Subcutaneous abdominal adipose tissue (tissue), 5 donors: ENCODE data around the gene BOD1.

Experiments
- H3K27ac ChIP-seq: one replicate; pipeline ENCODE4 v1.7.0; 2013; ENCODE audit warnings: low read depth, mild to moderate bottlenecking, inconsistent platforms, low read length, moderate library complexity
- H3K27me3 ChIP-seq, 5 donors: one replicate each; pipeline ENCODE4 v1.7.0; 2013; ENCODE audit warnings: low read length in 5 of 5, inconsistent platforms in 1 of 5; ENCODE audit not compliant: control insufficient read depth in 5 of 5, insufficient read depth in 4 of 5
- H3K36me3 ChIP-seq, 5 donors: one replicate each; pipeline ENCODE4 v1.7.0; 2013; ENCODE audit warnings: low read length in 5 of 5; ENCODE audit not compliant: control insufficient read depth in 5 of 5, insufficient read depth in 5 of 5
- H3K4me1 ChIP-seq, 5 donors: one replicate each; pipeline ENCODE4 v1.7.0; 2013; ENCODE audit warnings: low read length in 5 of 5, mild to moderate bottlenecking in 3 of 5, moderate library complexity in 1 of 5; ENCODE audit not compliant: control insufficient read depth in 5 of 5, insufficient read depth in 5 of 5
- H3K4me3 ChIP-seq, 5 donors: one replicate each; pipeline ENCODE4 v1.7.0; 2013; ENCODE audit warnings: low read length in 5 of 5, low read depth in 1 of 5
- H3K9ac ChIP-seq, 5 donors: one replicate each; pipeline ENCODE4 v1.7.0; 2013; ENCODE audit warnings: low read length in 5 of 5, mild to moderate bottlenecking in 4 of 5, moderate library complexity in 3 of 5
- H3K9me3 ChIP-seq, 5 donors: one replicate each; pipeline ENCODE4 v1.7.0; 2013; ENCODE audit warnings: low read length in 5 of 5; ENCODE audit not compliant: control insufficient read depth in 5 of 5
- donor health status: healthy.
- donor health status: healthy.
- donor health status: healthy.
- donor health status: healthy.
- donor health status: healthy.

The BOD1 gene

GRCh38 chr5:173627860-173628392, 11.5 kb upstream of the BOD1 start:
- Histone ChIP-seq H3K36me3 (no peaks in the 10 kb centered on the region), H3K27ac (no peak overlapping the region), H3K27me3 (no peaks in the 10 kb centered on the region), H3K4me3 (no peak overlapping the region), H3K9me3 (no peaks in the 10 kb centered on the region), H3K9ac (no peak overlapping the region), H3K4me1 (peaks cover 0 to 14% (median 12%) of the 10 kb centered on the region in 5 donors)

- H3K27me3 ChIP-seq: no peaks in the 10 kb centered on the region
Measured at GRCh38 chr5:173627271-173627670, 10.8 kb upstream of the BOD1 start.

GRCh38 chr5:173626505-173626820, 10.0 kb upstream of the BOD1 start:
- H3K4me3 ChIP-seq: no peak overlapping the region
- no peak overlapping the region for H3K27ac ChIP-seq
- no peaks in the 10 kb centered on the region for H3K9me3 ChIP-seq
- peaks cover 0 to 15% (median 12%) of the 10 kb centered on the region in 5 donors for H3K4me1 ChIP-seq
- no peaks in the 10 kb centered on the region for H3K36me3 ChIP-seq
- no peak overlapping the region for H3K9ac ChIP-seq
- no peaks in the 10 kb centered on the region for H3K27me3 ChIP-seq

More at GRCh38 chr5:173627271-173627670, 10.8 kb upstream of the BOD1 start:
- Histone ChIP-seq H3K27ac (no peak overlapping the region), H3K9ac (no peak overlapping the region), H3K4me1 (peaks cover 0 to 14% (median 12%) of the 10 kb centered on the region in 5 donors), H3K36me3 (no peaks in the 10 kb centered on the region), H3K4me3 (no peak overlapping the region), H3K9me3 (no peaks in the 10 kb centered on the region)

GRCh38 chr5:173625673-173626504, 9.4 kb upstream of the BOD1 start:
- no peak overlapping the region for H3K4me3 ChIP-seq
- no peaks in the 10 kb centered on the region for H3K9me3 ChIP-seq
- peaks cover 0 to 17% (median 12%) of the 10 kb centered on the region in 5 donors for H3K4me1 ChIP-seq
- no peaks in the 10 kb centered on the region for H3K27me3 ChIP-seq
- H3K9ac ChIP-seq: no peak overlapping the region
- no peaks in the 10 kb centered on the region for H3K36me3 ChIP-seq
- H3K27ac ChIP-seq: no peak overlapping the region

- Histone ChIP-seq H3K9ac (no peak overlapping the region), H3K27me3 (no peaks in the 10 kb centered on the region), H3K36me3 (no peaks in the 10 kb centered on the region), H3K4me3 (no peak overlapping the region), H3K4me1 (peaks cover 0 to 17% (median 12%) of the 10 kb centered on the region in 5 donors), H3K27ac (no peak overlapping the region), H3K9me3 (no peaks in the 10 kb centered on the region)
Measured at GRCh38 chr5:173625261-173625660, 8.8 kb upstream of the BOD1 start.

- Histone ChIP-seq H3K4me3 (no peak overlapping the region), H3K9me3 (no peaks in the 10 kb centered on the region), H3K4me1 (peaks cover 0 to 17% (median 12%) of the 10 kb centered on the region in 5 donors), H3K9ac (no peak overlapping the region), H3K27ac (no peak overlapping the region), H3K36me3 (no peaks in the 10 kb centered on the region), H3K27me3 (no peaks in the 10 kb centered on the region)
Measured at GRCh38 chr5:173624282-173624681, 7.8 kb upstream of the BOD1 start.

- H3K27ac ChIP-seq: no peak overlapping the region
Measured at GRCh38 chr5:173623789-173624188, 7.3 kb upstream of the BOD1 start.

GRCh38 chr5:173623296-173623771, 6.9 kb upstream of the BOD1 start:
- Histone ChIP-seq H3K27ac (no peak overlapping the region), H3K27me3 (no peaks in the 10 kb centered on the region), H3K9me3 (no peaks in the 10 kb centered on the region), H3K4me3 (no peak overlapping the region), H3K4me1 (peaks cover 0 to 17% (median 12%) of the 10 kb centered on the region in 5 donors), H3K9ac (no peak overlapping the region), H3K36me3 (no peaks in the 10 kb centered on the region)

More at GRCh38 chr5:173623789-173624188, 7.3 kb upstream of the BOD1 start:
- H3K9ac ChIP-seq: no peak overlapping the region
- H3K4me3 ChIP-seq: no peak overlapping the region
- H3K4me1 ChIP-seq: peaks cover 0 to 17% (median 12%) of the 10 kb centered on the region in 5 donors
- H3K36me3 ChIP-seq: no peaks in the 10 kb centered on the region
- H3K9me3 ChIP-seq: no peaks in the 10 kb centered on the region
- H3K27me3 ChIP-seq: no peaks in the 10 kb centered on the region

- no peaks in the 10 kb centered on the region for H3K9me3 ChIP-seq
- H3K27me3 ChIP-seq: no peaks in the 10 kb centered on the region
- H3K9ac ChIP-seq: no peak overlapping the region
- no peak overlapping the region for H3K27ac ChIP-seq
- H3K36me3 ChIP-seq: no peaks in the 10 kb centered on the region
- H3K4me1 ChIP-seq: peaks cover 0 to 17% (median 6%) of the 10 kb centered on the region in 5 donors
- H3K4me3 ChIP-seq: no peak overlapping the region
Measured at GRCh38 chr5:173622183-173623047, 6.0 kb upstream of the BOD1 start.

GRCh38 chr5:173620784-173621183, 4.3 kb upstream of the BOD1 start:
- Histone ChIP-seq H3K27ac (no peak overlapping the region), H3K36me3 (no peaks in the 10 kb centered on the region), H3K9ac (no peak overlapping the region), H3K27me3 (no peaks in the 10 kb centered on the region), H3K9me3 (no peaks in the 10 kb centered on the region), H3K4me1 (peaks cover 0 to 19% (median 11%) of the 10 kb centered on the region in 5 donors), H3K4me3 (no peak overlapping the region)
